Measurements from ENCODE around the gene MRTFA.

Gene MRTFA

DNA sequence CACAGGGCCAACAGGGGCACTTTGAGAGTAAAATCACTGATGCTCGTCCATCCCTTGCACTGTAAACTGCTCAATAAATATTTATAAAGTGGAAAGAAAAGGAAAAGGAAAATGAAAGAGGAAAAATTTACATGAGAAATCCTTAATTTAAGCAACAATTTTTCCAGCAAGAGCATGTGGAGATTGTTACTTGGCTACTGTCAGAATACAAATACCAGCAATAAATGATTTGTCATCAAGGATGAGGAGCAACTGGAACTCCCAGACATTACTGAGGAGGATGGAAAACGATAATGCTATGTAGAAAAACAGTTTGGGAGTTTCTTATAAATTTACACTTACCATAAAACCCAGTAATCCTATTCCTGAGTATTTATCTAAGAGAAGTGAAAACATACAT is 143.1 kb downstream of the MRTFA start:
- in situ Hi-C loops (cut with MboI; ENCODE audit: low pct_unique_long_range_greater_than_20kb, low sequenced_read_pairs, unreplicated experiment), result no loop called here
- TF ChIP-seq, protein P1, sequence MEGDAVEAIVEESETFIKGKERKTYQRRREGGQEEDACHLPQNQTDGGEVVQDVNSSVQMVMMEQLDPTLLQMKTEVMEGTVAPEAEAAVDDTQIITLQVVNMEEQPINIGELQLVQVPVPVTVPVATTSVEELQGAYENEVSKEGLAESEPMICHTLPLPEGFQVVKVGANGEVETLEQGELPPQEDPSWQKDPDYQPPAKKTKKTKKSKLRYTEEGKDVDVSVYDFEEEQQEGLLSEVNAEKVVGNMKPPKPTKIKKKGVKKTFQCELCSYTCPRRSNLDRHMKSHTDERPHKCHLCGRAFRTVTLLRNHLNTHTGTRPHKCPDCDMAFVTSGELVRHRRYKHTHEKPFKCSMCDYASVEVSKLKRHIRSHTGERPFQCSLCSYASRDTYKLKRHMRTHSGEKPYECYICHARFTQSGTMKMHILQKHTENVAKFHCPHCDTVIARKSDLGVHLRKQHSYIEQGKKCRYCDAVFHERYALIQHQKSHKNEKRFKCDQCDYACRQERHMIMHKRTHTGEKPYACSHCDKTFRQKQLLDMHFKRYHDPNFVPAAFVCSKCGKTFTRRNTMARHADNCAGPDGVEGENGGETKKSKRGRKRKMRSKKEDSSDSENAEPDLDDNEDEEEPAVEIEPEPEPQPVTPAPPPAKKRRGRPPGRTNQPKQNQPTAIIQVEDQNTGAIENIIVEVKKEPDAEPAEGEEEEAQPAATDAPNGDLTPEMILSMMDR (IDR thresholded peaks at IDR 0.05; ENCODE audit: extremely low read depth, insufficient read depth, missing control alignments), result no peak
- DNase-seq (ENCODE audit: low spot score), result no peak

DNA sequence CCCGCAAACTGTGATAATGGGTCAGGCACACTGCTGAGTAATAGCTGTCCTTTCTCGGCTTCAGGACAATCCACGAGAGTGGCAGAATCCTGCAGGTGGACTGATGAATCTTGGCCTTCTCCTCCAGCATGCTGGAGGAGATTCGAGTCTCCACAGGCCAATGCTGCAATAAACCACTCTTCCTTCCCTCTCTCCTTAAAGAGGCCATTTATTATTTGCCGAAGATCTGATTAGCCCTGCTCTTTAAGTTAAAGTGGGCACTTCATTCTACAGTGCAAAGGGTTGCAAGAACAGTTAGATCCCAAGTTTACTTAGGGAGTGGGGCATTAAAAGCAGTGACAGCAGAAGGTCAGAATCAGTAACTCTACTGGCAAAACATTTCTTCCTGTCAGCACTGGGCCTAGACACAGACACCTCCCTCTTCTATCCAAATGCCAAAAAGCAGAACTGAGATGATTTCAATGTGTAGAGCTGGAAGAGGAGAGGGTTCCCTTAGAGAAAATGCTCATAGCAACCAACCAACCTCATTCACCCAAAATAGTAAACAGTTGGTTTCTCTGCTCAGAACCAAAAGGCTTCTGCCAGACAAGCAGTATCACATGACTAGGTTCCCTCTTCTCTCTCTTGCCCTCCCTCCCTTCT is 144.4 kb downstream of the MRTFA start:
- in situ Hi-C loops (cut with MboI; ENCODE audit: low pct_unique_long_range_greater_than_20kb, low sequenced_read_pairs, unreplicated experiment), result no loop called here
- TF ChIP-seq, protein P1 (IDR thresholded peaks at IDR 0.05; ENCODE audit: extremely low read depth, insufficient read depth, missing control alignments), result no peak

DNA sequence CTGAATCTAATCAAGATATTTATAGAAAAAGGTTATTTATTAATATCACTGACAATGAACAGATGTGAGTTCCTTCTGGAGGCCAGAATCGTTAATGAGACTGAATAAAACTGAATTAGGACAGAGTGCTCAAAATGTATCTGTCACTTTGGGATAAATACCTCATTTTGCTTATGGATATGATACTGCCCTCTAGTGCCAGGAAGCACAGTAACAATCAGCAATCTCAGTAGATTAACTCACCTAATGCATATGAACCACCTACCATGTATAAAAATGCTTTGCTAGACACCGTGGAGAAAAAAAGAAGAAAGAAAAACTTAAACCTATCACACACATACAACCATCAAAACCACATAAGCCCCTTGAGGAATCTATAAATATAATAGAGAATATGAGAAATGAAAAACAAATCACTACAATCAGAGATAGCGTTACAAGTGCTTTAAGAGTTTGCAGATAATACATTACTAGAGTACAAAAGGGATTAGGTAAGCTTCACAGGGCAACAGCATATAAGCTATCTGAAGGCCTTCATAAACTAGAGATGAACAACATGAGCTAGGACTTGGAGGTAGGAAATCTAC is 148.8 kb downstream of the MRTFA start:
- in situ Hi-C loops (cut with MboI; ENCODE audit: low pct_unique_long_range_greater_than_20kb, low sequenced_read_pairs, unreplicated experiment), result no loop called here
- TF ChIP-seq, protein P1 (IDR thresholded peaks at IDR 0.05; ENCODE audit: extremely low read depth, insufficient read depth, missing control alignments), result peak; percentile 68

More for the DNA sequence above, 144.4 kb downstream of the MRTFA start:
- peak; percentile 76 for DNase-seq (ENCODE audit: low spot score)

DNA sequence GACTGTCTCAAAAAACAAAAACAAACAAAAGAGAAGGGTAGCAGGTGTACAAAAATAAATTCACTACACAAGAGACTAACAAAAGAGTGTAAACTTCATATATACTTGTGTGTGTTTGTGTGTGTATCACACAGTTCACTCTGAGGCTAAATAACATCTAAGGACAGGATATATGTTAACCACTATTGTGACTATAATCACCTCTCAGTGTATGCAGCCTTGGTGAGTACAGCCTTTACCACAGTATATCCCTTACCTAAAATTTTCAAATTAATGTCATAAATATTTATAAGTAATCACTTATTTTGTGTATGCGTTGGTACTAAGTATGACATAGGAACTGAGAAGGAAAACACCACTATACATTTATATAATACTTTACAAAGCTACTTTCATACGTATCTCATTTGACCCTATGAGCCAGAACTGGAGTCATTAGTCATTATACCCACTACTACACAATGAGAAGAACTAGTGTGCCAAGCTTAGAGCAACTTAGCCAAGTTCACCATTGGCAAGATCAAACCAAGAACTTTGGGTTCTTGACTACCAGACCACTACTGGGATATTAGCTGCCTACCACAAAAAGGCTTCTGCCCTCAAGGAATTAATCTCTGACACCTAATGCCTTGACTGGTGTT is 149.4 kb downstream of the MRTFA start:
- DNase-seq (ENCODE audit: low spot score), result no peak
- TF ChIP-seq, protein P1 (IDR thresholded peaks at IDR 0.05; ENCODE audit: extremely low read depth, insufficient read depth, missing control alignments), result no peak
- in situ Hi-C loops (cut with MboI; ENCODE audit: low pct_unique_long_range_greater_than_20kb, low sequenced_read_pairs, unreplicated experiment), result no loop called here

More for the DNA sequence above, 148.8 kb downstream of the MRTFA start:
- DNase-seq (ENCODE audit: low spot score), result peak; percentile 55

DNA sequence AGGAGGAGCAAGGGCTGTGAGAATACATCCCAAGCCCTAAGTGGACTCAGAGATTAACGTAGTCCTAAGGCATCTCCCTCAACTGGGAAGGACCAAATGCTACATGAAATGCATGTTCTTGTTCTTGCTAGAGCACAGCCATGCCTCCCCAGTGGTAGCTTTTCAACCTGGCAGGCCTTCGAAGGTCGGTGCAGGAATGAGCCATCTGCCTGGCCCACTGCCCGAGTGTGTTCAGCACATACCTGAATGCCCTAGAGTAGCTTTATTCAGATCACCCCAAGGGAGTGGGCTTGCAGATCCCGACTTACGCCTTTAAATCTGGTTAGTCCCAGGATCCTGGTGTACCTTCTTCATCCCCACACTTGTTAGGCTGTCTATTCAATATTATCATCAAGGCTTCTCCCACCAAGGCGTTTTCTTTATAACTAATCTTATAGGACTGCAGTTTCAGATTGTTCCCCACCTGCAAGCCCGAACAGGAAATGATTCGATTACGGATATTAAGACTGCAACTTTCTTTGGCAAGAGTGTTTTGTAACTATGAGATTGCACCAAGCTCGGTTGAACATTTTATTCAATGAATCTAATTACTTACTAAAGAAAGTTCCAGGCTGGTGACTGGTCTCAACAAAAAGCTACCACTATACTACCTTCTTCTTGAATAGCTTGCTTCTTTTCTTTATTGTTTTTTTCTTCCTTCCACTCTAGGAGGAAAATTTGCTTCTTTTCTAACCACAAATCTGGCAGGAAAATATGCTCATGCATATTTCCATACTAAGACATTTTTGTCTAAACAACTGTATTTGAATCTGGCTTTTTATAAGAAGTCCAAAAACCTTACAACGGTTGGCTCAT is 150.5 kb downstream of the MRTFA start:
- DNase-seq (ENCODE audit: low spot score), result no peak
- in situ Hi-C loops (cut with MboI; ENCODE audit: low pct_unique_long_range_greater_than_20kb, low sequenced_read_pairs, unreplicated experiment), result no loop called here
- TF ChIP-seq, protein P1 (IDR thresholded peaks at IDR 0.05; ENCODE audit: extremely low read depth, insufficient read depth, missing control alignments), result no peak
